Activated CD8-positive, alpha-beta memory T cell treated with anti-CD3 and anti-CD28 coated beads for 4 hours (primary cell): ENCODE results near the gene TRIP6.
"Not testable (repeated sequence)": the region's sequence is repeated elsewhere in the genome, so short reads cannot be mapped to it uniquely, and the experiment has no call there.

Source experiments
- DNase-seq, 2 donors: peaks; one replicate each; pipeline ENCODE4 v3.0.0-alpha.2; 2020; ENCODE audit warnings: low read depth in 2 of 2

TRIP6 gene

DNA sequence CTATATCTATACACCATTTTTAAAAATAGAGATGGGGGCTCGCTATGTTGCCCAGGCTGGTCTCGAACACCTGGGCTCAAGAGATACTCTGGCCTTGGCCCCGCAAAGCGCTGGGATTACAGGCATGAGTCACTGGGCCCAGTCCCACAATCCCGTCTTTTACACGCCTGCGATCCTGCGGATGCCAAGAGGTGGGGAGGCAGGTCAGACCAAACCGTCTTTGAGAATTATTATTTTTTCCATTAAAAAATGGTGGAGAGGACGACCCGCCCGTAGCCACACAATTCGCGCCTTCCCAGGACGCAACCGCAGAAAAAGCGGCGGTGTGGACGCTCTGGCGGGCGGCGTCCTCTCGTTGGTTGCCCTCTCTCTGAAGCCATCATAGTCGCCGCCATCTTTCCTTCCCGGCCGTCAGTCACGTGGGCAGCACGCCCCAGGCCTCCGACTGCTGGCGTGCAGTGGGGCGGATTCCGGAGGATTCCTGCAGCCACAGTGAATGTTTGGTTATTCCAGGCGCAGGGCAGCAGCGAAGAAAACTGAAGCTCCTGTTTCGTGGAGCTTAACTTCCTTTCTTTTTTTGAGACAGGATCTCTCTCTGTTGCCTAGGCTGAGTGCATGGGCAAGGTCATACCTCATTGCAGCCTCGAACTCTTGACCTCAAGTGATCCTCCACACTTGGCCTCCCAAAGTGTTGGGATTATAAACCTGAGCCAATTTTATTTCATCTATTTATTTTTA lies 29.9 kb upstream of the TRIP6 start:
- DNase-seq: peak; percentile 57

- DNase-seq: no peak
These were observed 27.8 kb upstream of the TRIP6 start for GRCh38 chr7:100839361-100839760.

DNA sequence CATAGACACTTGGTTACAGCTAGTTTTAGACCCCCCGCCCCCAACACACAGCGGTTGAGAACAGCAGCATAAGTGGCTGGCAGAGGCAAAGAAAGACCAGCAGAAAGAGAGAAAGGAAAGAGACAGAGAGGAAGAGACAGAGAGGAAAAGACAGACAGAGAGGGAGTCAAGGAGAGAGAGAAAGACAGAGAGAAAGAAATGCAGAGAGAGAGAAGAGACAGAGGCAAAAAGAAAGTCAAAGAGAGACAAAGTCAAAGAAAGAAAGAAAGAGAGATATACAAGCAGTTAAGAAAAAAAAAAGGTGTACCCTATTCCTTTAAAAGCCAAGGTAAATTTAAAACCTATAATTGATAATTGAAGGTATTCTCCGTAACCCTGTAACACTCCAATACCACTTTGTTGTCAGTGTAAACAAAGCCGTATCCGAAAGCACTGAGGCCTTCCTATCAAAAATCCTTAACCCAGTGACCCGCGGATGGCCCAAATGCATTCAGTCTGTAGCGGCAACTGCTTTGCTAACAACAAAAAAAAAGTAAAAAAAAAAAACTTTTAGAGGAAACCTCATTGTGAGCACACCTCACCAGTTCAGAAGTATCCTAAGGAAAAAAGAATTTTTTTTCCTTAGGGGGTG lies 26.6 kb upstream of the TRIP6 start:
- no peak for DNase-seq

- DNase-seq: no peak
These were observed 19.8 kb upstream of the TRIP6 start for GRCh38 chr7:100847360-100847759.

GRCh38 chr7:100852048-100852872 lies 14.9 kb upstream of the TRIP6 start, which contains the start of gene SLC12A9:
Gene SLC12A9 (plus strand): TSS chr7:100852713. CDS start chr7:100854198, 1,485 bp downstream.
- DNase-seq: peak; percentile 61 to 71

GRCh38 chr7:100854146-100854895 lies 12.9 kb upstream of the TRIP6 start:
- DNase-seq: no peak

DNA sequence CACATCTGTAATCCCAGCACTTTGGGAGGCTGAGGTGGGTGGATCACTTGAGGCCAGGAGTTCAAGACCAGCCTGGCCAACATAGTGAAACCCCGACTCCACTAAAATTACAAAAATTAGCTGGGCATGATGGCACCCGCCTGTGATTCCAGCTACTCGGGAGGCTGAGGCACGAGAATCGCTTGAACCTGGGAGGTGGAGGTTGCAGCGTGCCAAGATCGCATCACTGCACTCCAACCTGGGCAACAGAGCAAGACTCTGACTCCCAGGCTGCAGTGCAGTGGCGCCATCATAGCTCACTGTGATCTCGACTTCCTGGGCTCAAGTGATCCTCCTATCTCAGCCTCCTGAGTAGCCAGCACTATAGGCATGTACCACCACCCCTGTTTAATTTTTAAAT lies 12.3 kb upstream of the TRIP6 start:
- not testable (repeated sequence) for DNase-seq

DNA sequence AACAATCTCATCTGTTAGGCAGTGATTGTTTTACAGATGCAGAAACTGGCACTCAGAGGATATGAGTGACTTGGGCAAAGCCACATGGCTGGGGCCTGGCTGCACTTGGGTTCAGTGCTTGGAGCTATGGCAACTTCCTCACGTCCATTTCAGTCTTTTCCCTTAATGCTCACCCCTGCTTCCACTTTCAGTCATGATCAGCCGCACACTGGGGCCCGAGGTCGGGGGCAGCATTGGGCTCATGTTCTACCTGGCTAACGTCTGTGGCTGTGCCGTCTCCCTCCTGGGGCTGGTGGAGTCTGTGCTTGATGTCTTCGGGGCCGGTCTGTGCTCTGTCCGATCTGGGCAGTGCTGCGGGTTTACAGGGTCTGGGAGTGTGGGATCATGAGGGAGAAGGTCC lies 11.7 kb upstream of the TRIP6 start:
- no peak for DNase-seq

- DNase-seq: no peak
These were observed 10.3 kb upstream of the TRIP6 start for GRCh38 chr7:100856871-100857282.

DNA sequence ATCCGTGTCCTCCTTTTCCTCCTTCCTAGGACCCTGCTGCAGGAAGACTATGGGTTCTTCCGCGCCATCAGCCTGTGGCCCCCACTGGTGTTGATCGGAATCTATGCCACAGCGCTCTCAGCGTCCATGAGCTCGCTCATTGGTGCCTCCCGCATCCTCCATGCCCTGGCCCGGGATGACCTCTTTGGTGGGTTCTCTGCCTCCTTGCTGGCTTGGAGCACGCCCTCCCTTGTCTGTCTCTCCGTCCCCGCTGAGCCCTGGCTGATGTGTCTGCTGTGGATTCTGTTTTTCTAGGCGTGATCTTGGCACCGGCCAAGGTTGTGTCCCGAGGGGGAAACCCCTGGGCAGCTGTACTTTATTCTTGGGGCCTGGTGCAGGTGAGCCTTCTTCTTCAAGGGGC lies 7.3 kb upstream of the TRIP6 start:
- DNase-seq: no peak

GRCh38 chr7:100860702-100861615 lies 6.2 kb upstream of the TRIP6 start:
- DNase-seq: no peak

- no peak for DNase-seq
These were observed 5.6 kb upstream of the TRIP6 start for GRCh38 chr7:100861616-100861985.

- no peak for DNase-seq
These were observed 3.7 kb upstream of the TRIP6 start for GRCh38 chr7:100863406-100863950.

DNA sequence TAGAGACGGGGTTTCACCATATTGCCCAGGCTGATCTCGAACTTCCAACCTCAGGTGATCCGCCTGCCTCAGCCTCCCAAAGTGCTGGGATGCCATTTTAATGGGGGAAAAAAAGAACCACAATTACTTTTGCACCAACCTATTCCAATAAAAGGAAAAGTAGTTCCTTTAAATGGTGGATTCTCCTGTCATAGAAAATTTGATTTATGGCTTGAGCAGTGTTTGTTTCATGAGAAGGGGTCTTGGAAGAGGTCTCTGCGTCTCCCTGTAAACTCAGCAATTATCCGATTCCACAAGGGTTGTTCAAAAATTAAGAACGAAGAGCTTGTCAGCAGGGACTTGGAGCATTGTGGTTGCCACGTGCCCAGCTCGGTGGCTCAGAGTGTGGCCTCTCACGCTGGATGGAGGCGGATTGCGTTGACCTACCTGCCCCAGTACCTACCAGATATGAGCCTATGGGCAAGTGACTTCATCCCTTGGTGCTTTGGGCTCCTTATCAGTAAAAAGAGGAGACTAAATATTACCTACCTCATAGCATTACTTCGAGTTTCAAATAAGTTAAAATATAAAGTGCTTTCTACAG lies 2.8 kb upstream of the TRIP6 start:
- no peak for DNase-seq

- no peak for DNase-seq
These were observed 1.7 kb upstream of the TRIP6 start for GRCh38 chr7:100865372-100865911.

DNA sequence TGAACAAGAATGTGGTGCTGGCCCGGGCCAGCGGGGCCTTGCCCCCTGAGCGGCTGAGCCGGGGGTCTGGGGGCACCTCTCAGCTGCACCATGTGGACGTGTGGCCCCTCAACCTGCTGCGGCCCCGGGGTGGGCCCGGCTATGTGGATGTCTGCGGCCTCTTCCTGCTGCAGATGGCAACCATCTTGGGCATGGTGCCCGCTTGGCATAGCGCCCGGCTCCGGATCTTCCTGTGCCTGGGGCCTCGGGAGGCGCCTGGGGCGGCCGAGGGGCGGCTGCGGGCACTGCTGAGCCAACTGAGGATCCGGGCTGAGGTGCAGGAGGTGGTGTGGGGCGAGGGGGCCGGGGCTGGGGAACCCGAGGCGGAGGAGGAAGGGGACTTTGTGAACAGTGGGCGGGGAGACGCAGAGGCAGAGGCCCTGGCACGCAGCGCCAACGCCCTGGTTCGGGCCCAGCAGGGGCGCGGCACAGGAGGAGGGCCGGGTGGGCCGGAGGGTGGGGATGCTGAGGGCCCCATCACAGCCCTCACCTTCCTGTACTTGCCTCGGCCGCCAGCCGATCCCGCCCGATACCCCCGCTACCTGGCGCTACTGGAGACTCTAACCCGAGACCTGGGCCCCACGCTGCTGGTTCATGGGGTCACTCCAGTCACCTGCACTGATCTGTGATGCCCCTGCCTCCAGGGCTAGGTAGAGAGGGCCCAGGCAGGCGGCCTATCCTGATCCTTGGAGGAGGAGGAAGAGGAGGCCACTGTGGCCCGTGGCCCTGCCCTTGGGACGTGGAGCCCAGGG lies 1.1 kb upstream of the TRIP6 start:
- DNase-seq: no peak

DNA sequence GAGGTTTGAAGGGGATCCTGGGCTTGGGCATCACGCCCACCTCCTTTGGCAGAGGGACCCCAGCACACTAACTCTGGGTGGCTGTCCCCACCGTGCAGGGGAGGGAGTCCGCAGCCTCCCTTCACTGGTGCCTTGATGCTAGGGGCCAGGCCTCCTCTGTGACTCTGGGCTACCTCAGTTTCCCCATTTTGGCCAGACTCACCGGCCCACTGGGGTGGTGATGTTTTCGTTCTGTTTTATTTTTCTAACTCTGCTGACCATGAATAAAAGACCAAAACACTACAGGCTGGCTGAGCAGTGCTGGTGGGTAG lies 503 bp upstream of the TRIP6 start:
- DNase-seq: no peak

GRCh38 chr7:100867776-100868485 lies 744 bp downstream of the TRIP6 start:
- DNase-seq: no peak
